Measurements from ENCODE around the gene TENM4. TPM values are rescaled to one million over a fixed set of nuclear protein-coding genes. Genes with fewer than 3 reads are reported as not detected.

Gene TENM4
- total RNA-seq, 2 donors from 2014 or later = 2.6 to 6.8 TPM

- Histone ChIP-seq H3K4me3 (no peak overlapping the region), H3K4me1 (replicated peaks) (no peaks in the 10 kb centered on the region), H3K27me3 (replicated peaks; ENCODE audit: insufficient read depth) (no peaks in the 10 kb centered on the region), H3K9me3 (no peaks in the 10 kb centered on the region), H3K27ac (no peak overlapping the region), H3K36me3 (no peaks in the 10 kb centered on the region)
- 71% methylated on average over 13 of the region's 13 CpGs for WGBS
- TF ChIP-seq POLR2A (IDR thresholded peaks at IDR 0.05) (no peak), POLR2AphosphoS5 (IDR thresholded peaks at IDR 0.05) (no peak), CTCF (IDR thresholded peaks at IDR 0.05) (no peak)
- intact Hi-C loops (cut with DNase I) = no loop called here
- no peak for DNase-seq (ENCODE audit: low spot score)
Measured at GRCh38 chr11:78651136-78651775, 789.6 kb downstream of the TENM4 start.

GRCh38 chr11:78649361-78650215 lies 791.2 kb downstream of the TENM4 start:
- intact Hi-C loops (cut with DNase I) = loop anchor here (5.0 to 10.0 kb wide), 4 partner anchors 313 to 843 kb away; no protein-coding TSS in a partner anchor
- TF ChIP-seq POLR2AphosphoS5 (IDR thresholded peaks at IDR 0.05) = no peak
- TF ChIP-seq CTCF (IDR thresholded peaks at IDR 0.05) = no peak
- TF ChIP-seq POLR2A (IDR thresholded peaks at IDR 0.05) = no peak
- H3K27ac ChIP-seq = no peak overlapping the region
- WGBS = 78% methylated on average over 10 of the region's 10 CpGs
- H3K4me3 ChIP-seq = no peak overlapping the region
- no peaks in the 10 kb centered on the region for H3K36me3 ChIP-seq
- H3K27me3 ChIP-seq (replicated peaks; ENCODE audit: insufficient read depth) = no peaks in the 10 kb centered on the region
- no peak for DNase-seq (ENCODE audit: low spot score)
- no peaks in the 10 kb centered on the region for H3K9me3 ChIP-seq
- no peaks in the 10 kb centered on the region for H3K4me1 ChIP-seq (replicated peaks)

- H3K27ac ChIP-seq = no peak overlapping the region
- no peak overlapping the region for H3K4me3 ChIP-seq
- TF ChIP-seq CTCF (IDR thresholded peaks at IDR 0.05) (no peak), POLR2AphosphoS5 (IDR thresholded peaks at IDR 0.05) (no peak), POLR2A (IDR thresholded peaks at IDR 0.05) (no peak)
- H3K9me3 ChIP-seq = no peaks in the 10 kb centered on the region
- DNase-seq (ENCODE audit: low spot score) = no peak
- no peaks in the 10 kb centered on the region for H3K36me3 ChIP-seq
- H3K4me1 ChIP-seq (replicated peaks) = no peaks in the 10 kb centered on the region
- intact Hi-C loops (cut with DNase I) = loop anchor here (2.0 to 10.0 kb wide), 5 partner anchors 314 to 844 kb away; no protein-coding TSS in a partner anchor
- H3K27me3 ChIP-seq (replicated peaks; ENCODE audit: insufficient read depth) = no peaks in the 10 kb centered on the region
- 57% methylated on average over 9 of the region's 9 CpGs for WGBS
Measured at GRCh38 chr11:78647986-78648875, 792.6 kb downstream of the TENM4 start.

- Histone ChIP-seq H3K4me1 (replicated peaks) (no peaks in the 10 kb centered on the region), H3K27ac (no peak overlapping the region), H3K4me3 (no peak overlapping the region), H3K27me3 (replicated peaks; ENCODE audit: insufficient read depth) (no peaks in the 10 kb centered on the region), H3K36me3 (no peaks in the 10 kb centered on the region), H3K9me3 (no peaks in the 10 kb centered on the region)
- TF ChIP-seq CTCF (IDR thresholded peaks at IDR 0.05) = no peak
- no peak for TF ChIP-seq POLR2A (IDR thresholded peaks at IDR 0.05)
- 91% methylated on average over 6 of the region's 6 CpGs for WGBS
- no peak for DNase-seq (ENCODE audit: low spot score)
- intact Hi-C loops (cut with DNase I) = loop anchor here (2.0 to 10.0 kb wide), 5 partner anchors 315 to 845 kb away; no protein-coding TSS in a partner anchor
Measured at GRCh38 chr11:78647266-78647915, 793.4 kb downstream of the TENM4 start.
